HG03175 (cell line): Measurements from ENCODE around the gene REM1.
"Not testable (repeated sequence)": the region's sequence is repeated elsewhere in the genome, so short reads cannot be mapped to it uniquely, and the experiment has no call there.

Source experiments
- ATAC-seq: cut with Tn5 transposase; IDR thresholded peaks from one replicate; pipeline ENCODE4 v1.9.1; 2021; ENCODE audit warnings: mild to moderate bottlenecking, moderate library complexity; ENCODE audit not compliant: unreplicated experiment

REM1 gene, protein sequence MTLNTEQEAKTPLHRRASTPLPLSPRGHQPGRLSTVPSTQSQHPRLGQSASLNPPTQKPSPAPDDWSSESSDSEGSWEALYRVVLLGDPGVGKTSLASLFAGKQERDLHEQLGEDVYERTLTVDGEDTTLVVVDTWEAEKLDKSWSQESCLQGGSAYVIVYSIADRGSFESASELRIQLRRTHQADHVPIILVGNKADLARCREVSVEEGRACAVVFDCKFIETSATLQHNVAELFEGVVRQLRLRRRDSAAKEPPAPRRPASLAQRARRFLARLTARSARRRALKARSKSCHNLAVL

DNA sequence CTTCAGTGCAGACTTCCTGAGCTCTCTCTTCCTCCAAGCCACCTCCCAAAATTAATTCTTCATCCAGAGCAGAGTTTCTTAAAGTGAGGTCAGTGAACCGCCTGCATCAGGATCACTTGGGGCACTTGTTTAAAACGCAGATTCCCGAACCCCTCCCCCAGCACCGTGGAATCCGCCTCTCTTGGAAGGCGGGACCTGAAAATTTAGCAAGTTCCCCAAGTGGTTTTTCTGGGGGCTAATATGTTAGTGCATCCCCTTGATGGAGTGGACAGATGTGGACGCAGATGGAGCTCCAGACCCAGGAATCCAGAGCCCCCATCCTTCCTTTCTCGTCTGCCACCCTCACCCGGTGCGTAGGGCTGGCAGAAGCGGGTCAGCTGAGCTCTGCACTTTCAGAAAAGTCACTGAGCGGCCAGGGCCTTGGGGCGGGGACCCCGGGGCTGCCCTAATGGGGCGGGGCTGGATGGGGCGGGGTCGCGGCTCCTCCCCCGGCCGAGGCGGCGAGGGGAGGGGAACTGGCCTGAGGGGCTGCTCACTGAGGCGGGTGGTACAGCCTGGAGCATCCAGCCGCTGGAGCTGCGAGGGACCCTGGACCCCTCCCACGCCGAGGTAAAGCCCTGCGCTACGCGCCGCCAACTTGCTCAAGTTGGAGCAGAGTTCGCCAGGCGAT, at the start of gene REM1, which contains the start of gene DEFB124:
REM1 (plus strand) TSS at position 531 of the 670 bp plus-strand sequence. CDS start 1,158 bp downstream, outside the sequence.
DEFB124 (minus strand) TSS at position 370 of the 670 bp plus-strand sequence. CDS start 2,114 bp downstream, outside the sequence.
- ATAC-seq: no peak

DNA sequence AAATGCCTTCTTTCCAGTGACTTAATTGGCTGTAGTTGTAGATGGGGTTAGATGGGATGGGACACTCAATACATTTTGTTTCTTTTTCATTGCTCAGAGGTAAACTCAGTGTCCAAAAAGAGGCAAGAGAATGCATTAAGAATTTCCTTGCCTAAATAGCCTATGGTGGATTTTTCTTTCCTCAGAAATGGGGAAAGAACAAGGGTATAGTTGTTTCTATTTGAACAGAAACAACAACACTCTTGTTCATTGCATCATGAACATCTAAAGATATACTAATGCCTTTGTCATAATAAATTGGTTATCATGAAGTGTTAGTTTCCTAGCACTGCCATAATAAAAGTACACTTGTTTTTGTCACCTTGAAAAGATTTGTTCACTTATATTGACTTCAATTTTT, 49.3 kb upstream of the REM1 start:
- no peak for ATAC-seq

DNA sequence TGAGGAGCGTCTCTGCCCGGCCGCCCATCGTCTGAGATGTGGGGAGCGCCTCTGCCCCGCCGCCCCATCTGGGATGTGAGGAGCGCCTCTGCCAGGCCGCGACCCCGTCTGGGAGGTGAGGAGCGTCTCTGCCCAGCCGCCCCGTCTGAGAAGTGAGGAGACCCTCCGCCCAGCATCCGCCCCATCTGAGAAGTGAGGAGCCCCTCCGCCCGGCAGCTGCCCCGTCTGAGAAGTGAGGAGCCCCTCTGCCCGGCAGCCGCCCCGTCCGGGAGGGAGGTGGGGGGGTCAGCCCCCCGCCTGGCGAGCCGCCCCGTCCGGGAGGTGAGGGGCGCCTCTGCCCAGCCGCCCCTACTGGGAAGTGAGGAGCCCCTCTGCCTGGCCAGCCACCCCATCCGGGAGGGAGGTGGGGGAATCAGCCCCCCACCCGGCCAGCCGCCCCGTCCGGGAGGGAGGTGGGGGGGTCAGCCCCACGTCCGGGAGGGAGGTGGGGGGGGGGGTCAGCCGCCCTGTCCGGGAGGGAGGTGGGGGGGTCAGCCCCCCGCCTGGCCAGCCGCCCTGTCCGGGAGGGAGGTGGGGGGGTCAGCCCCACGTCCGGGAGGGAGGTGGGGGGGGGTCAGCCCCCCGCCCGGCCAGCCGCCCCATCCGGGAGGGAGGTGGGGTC, 48.1 kb upstream of the REM1 start:
- not testable (repeated sequence) for ATAC-seq

DNA sequence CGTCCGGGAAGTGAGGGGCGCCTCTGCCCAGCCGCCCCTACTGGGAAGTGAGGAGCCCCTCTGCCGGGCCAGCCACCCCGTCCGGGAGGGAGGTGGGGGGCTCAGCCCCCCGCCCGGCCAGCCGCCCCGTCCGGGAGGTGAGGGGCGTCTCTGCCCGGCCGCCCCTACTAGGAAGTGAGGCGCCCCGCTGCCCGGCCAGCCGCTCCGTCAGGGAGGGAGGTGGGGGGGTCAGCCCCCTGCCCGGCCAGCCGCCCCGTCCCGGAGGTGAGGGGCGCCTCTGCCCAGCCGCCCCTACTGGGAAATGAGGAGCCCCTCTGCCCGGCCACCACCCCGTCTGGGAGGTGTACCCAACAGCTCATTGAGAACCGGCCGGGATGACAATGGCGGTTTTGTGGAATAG, 47.5 kb upstream of the REM1 start:
- not testable (repeated sequence) for ATAC-seq

DNA sequence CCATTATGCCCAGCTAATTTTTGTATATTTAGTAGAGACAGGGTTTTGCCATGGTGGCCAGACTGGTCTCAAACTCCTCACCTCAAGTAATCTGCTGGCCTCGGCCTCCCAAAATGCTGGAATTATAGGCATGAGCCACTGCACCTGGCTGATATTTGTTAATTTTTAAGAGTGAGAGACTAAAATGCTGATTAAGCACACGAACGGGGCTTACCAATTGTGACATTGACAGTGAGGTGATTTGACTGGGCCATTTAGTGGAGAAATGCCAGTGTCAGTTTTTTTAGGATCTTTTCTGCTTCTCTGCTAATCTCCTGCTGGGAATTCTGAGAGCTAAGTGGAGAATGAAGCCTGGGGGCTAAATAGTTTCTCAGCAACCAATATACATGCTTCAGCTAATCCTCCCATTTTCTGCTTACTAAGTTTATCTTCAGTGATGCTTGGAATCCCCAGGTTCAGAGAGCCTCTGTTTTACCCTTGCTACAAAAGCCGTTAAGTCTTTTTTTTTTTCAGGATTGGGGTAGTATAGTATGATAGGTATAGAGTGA, 44.4 kb upstream of the REM1 start:
- ATAC-seq: no peak

DNA sequence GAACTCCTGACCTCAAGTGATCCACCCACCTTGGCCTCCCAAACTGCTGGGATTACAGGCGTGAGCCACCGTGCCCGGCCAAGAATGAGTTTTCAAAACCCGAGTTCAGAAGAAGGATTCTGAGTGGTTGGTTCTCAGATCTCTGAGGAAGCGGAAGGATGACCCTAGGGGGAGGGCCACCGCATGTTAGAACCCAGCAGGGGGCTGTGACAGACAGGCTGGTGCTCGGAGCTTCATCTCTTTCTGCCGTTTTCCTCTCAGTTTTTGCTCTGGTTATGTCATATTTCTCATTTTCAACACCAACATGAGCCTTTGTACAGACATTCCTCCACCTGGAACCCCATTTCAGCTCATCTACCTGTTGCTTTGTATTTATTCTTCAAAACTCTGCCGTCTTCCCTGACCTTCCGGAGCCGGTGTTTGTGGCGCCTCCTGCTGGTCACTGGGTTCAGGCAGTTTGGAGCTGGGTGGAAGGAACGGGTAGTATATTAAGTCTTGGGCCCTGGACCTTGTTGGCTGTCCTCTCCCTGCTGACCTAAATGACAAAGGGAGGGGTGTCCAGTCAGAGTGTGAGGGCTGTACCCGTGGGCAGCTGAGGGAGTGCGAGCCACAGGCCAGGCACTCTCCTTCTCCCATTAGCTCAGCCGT, 35.0 kb upstream of the REM1 start, which contains the start of gene DEFB123:
DEFB123 (plus strand) TSS at position 621 of the 648 bp plus-strand sequence. CDS start 67 bp downstream, outside the sequence.
- no peak for ATAC-seq

DNA sequence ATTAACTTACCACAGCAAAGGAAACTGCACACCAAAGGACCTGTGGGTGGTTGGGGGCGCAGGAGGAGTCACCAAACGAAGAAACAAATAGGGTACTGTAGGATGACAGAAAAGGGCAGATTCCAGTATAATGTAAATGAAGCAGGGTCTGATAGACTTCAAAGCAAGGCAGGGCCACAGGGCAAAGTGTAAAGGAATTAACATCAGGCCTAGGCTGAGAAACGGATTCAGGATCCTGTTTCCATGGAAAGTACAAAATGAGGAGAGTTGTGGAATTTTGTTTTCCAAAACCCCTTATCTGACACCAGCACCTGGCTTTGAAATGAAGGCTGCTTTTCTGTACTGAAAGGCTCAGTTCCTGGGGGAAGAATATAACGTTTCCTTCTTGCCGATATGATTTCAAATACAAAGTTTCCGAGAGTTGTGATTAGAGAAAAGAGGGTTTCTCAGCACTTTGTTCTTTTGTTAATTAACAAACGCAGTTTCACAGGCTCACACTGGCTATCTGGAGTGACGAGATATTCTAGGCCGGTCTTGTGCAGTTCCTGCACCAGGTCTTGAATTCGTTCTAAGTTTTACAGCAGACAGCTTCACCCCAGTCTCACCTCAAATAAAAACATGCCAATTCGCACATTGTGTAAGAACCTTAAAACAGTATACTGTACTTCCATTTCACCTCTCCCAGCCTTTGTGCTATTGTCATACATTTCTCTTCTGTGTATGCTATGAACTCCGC, 28.8 kb upstream of the REM1 start:
- ATAC-seq: no peak

DNA sequence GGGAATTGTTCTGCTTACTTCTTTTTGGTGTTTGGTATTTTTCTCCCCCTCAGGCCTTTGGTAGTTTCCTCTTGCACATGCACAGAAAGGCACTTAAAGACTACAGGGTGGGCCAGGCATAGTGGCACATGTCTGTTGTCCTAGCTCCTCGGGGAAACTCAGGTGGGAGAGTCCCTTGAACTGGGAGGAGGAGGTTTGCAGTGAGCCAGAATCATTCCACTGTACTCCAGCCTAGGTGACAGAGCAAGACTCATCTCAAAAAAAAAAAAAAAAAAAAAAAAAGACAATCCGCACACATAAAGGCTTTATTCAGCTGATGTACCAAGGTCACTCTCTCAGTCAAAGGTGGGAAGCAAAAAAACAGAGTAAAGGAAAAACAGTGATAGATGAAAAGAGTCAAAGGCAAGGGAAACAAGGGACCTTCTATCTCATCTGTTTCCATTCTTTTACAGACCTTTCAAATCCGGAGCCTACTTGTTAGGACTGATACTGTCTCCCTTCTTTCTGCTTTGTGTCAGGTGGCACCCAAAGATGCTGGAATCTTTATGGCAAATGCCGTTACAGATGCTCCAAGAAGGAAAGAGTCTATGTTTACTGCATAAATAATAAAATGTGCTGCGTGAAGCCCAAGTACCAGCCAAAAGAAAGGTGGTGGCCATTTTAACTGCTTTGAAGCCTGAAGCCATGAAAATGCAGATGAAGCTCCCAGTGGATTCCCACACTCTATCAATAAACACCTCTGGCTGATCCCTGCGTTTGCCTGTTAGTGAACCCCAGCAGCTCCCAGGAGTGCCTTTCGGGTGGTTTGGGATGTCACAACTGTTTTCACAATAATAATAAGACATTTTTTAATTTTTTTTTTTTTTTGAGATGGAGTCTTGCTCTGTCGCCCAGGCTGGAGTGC, 25.3 kb upstream of the REM1 start:
- no peak for ATAC-seq

DNA sequence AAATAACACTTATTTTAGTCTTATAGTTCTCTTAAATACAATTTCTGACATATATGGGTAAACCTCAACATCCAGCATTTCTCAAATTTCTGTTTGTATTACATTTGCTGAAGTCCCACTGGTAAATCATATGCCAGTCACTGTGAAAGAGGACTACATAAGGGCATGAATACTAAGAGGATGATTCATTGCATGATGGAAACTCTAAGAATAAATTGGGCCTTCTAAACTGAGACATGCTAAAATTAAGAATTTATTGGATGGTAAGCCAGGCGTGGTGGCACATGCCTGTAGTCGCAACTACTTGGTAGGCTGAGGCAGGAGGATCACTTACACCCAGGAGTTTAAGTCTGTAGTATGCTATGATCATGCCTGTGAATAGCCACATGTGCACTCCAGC, 22.5 kb upstream of the REM1 start:
- no peak for ATAC-seq

DNA sequence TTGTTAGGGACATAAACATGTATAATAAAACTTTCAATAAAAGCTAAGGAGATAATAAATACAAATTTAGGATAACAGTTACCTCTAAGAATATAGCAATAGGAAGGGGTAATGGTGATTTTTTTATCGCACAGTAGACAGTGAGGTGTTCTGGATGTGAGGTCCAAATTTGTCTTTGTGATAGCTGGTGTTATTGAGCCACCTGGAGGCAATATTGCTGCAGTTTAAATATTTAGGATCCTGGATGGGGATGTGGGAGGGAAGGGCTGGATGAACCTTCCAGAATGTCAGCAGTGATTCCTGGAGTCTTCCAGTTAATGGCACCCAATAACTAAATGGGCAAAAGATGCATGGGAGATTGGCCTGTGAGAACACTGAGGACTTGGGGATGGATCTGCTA, 20.7 kb upstream of the REM1 start:
- ATAC-seq: no peak

DNA sequence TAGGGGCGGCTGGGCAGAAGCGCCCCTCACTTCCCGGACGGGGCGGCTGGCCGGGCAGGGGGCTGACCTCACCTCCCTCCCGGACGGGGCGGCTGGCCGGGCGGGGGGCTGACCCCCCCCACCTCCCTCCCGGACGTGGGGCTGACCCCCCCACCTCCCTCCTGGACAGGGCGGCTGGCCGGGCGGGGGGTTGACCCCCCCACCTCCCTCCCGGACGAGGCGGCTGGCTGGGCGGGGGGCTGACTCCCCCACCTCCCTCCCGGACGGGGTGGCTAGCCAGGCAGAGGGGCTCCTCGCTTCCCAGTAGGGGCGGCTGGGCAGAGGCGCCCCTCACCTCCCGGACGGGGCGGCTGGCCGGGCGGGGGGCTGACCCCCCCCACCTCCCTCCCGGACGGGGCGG, 4.1 kb upstream of the REM1 start:
- not testable (repeated sequence) for ATAC-seq

DNA sequence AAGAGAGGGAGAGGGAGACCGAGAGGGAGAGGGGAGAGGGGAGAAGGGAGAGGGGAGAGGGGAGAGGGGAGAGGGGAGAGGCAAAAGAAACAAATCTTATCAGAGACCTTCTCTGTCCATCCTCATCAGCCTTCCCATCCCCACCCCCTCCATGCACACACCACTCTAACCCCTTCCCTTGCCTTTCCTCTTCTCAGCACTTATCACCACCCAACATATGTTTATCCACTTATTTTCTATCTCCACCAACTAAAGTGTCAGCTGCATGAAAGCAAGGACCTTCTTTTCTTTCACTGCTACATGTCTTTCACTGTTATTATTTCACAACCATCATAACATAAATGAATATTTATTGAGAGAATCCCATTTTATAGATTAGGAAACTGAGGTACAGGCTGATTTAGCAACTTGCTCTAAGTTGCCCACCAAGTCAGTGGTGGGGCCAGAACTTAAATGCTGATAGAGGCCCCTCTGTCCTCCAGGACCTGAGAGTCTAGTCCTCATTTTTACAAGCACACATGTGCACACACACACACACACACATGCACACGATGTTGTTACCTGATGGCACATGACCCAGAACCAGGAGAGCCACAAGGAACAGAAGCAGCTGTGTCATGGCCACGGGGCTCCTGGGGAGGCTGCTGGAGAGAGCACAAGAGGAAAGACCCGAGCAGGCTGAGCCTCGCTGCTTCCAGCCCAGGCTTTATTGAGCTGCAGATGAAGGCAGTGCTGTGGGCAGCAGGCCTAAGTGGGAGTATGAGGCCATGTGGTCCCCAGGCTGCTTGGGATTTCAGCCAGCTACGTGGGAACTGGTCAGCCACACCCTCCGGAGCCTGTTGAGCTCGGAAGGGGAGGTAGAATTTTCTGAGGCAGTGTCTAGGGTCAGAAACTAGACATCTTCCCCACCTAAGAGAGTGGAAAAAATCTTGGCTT, 2.4 kb upstream of the REM1 start:
- no peak for ATAC-seq

DNA sequence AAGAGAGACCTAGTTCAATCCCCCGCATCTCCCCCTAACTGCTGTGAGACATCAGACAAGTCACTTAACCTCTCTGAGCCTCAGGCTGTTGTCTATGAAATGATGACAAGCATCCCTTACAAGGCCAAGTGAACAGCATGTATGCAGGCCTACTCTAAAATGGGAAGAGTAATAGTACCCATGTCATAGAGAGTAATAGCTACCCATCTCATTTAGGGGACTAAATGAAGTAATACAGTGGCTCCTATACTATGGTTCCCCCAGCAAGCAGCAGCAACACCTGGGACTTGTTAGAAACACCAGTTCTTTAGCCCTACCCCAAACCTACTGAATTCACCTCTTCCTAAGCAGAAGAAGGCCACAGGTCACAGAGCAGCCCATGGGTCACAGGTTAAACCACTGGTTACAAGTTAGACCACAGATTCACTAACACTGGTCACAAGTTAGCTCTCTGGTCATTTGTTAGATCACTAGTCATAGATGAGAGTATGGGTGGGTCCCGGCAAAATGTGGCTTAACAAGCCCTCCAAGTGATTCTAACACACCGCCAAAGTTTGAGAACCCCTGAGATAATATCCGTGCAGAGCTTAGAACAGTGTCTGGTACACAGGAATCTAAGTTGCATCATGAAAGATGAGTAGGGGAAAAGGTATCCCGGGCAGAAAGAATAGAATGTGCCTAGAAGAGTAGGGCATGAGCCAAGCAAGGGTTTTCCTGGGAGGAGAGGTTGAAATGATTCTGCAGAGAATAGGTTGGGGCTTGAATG, 1.6 kb upstream of the REM1 start:
- ATAC-seq: peak; percentile 42

DNA sequence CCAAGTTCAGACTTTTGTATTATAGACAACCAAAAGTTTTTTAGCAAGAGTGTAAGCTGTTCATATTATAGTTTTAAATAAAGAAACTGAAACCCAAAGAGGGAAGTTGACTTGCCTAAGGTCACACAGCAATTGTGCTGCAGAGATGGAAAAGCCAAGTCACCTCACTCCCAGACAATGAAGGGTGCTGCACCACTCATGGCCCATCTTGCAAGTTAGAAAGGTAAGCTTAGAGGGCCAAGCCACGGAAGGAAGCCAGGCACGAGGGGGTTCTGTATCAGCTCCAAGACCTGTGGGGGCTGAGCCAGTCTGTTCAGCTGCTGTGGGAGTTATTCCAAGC, 1.0 kb upstream of the REM1 start:
- peak; percentile 69 for ATAC-seq

DNA sequence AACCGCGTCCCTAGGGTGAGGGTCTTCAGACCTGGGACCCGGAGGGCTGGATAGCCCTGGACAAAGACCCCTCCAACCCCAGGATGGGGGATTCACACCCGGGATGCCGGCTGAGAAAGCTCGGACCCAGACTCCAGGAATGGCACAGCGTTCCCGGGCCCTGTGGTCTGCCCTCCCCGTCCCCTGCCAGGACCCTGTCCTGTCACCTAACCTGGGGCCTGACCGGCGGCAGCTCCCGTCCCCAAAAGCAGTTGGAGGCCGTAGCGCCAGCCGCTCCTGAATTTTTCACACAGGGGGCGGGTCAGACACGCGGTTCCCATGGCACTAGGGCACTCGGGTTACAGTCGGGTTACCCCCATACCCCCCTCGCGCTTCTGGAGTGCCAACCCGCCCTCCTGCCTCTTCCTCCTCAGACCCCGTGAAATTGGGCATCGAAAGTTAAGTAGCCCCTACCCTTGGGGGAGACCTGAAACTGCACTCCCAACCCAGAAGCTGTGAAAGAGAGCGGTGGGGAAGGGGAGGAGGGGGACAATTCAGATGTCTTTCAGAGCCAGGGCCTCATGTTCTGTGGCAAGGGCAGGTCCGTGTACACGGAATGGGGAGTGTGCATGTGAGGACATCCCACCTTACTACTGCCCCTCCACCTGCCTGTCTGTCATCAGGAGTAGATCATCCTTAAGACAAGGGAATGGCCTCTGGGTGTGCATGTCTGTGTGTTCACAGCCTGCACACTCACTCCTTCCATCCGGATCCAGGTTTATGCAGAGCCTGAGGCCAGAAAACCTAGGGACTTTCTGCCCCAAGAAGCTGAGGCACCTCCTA, 595 bp downstream of the REM1 start:
- no peak for ATAC-seq

DNA sequence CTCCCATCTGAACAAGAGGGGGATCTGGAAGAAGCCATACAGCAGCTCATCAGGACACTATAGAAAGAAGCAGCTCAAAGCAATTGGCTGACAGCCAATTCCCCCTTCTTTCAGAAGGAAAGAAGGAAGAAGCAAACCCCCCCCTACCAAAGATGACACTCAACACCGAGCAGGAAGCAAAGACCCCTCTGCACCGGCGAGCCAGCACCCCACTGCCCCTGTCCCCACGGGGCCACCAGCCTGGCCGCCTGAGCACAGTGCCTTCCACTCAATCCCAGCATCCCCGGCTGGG, 1.2 kb downstream of the REM1 start:
- ATAC-seq: no peak

DNA sequence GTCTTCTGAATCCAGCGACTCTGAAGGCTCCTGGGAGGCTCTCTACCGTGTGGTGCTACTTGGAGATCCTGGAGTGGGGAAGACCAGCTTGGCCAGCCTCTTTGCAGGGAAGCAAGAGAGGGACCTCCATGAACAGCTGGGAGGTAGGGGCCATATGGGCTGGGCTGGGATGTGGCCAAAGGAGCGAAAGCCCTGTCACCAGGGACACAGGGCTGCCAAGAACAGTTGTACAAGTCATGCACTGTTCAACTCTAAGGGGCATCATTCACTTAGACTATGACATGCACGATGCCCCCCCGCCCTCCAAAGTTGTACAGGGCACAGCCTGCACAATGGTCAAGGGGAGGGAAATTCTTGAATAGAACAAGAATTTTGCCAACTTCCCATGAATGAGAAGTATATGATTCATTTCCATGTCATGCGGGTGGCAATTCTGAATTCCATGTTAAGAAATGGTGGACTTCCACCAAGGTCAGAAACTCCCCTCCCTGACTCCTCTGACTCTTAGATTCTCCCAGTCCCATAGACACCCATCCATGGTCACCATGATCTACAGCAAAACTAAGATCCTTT, 1.6 kb downstream of the REM1 start:
- ATAC-seq: no peak
